NCI-H2081 treated with DMSO at 0.1 percent for 48 hours (cell line): ENCODE measurements around the gene TNIP1.

ENCODE experiments used
- DNase-seq: peaks from one replicate; lab custom pipeline; 2025; lab: John Stamatoyannopoulos, UW

The TNIP1 gene

GRCh38 chr5:151083081-151083676, 2.3 kb upstream of the TNIP1 start:
- DNase-seq, result no peak

- DNase-seq, result no peak
These were observed 1.6 kb upstream of the TNIP1 start for GRCh38 chr5:151082282-151082902.

GRCh38 chr5:151081431-151082281, 822 bp upstream of the TNIP1 start:
- no peak for DNase-seq

GRCh38 chr5:151079838-151080612, 809 bp downstream of the TNIP1 start:
- DNase-seq, result no peak

GRCh38 chr5:151078490-151079262, 2.2 kb downstream of the TNIP1 start:
- no peak for DNase-seq

GRCh38 chr5:151077967-151078366, 2.9 kb downstream of the TNIP1 start:
- DNase-seq, result no peak

GRCh38 chr5:151077419-151077818, 3.4 kb downstream of the TNIP1 start:
- DNase-seq, result no peak

GRCh38 chr5:151076616-151077015, 4.2 kb downstream of the TNIP1 start:
- DNase-seq, result no peak

GRCh38 chr5:151075698-151076331, 5.0 kb downstream of the TNIP1 start:
- DNase-seq, result no peak

- DNase-seq, result no peak
These were observed 6.3 kb downstream of the TNIP1 start for GRCh38 chr5:151074557-151074956.

GRCh38 chr5:151073280-151073679, 7.6 kb downstream of the TNIP1 start:
- DNase-seq, result no peak

- no peak for DNase-seq
These were observed 8.2 kb downstream of the TNIP1 start for GRCh38 chr5:151072630-151073025.

GRCh38 chr5:151071848-151072629, 8.8 kb downstream of the TNIP1 start:
- no peak for DNase-seq

GRCh38 chr5:151071021-151071420, 9.8 kb downstream of the TNIP1 start:
- DNase-seq, result no peak

- no peak for DNase-seq
These were observed 10.4 kb downstream of the TNIP1 start for GRCh38 chr5:151070449-151070848.

- no peak for DNase-seq
These were observed 12.2 kb downstream of the TNIP1 start for GRCh38 chr5:151068433-151069197.

GRCh38 chr5:151067632-151068432, 13.0 kb downstream of the TNIP1 start:
- no peak for DNase-seq

- no peak for DNase-seq
These were observed 13.9 kb downstream of the TNIP1 start for GRCh38 chr5:151066920-151067319.

- DNase-seq, result no peak
These were observed 15.2 kb downstream of the TNIP1 start for GRCh38 chr5:151065609-151066008.
